SHP77 (cell line): ENCODE data around the gene ARHGEF26.

Source experiments
- DNase-seq, 2 experiments: peaks; one replicate each; lab custom pipeline; 2025; lab: John Stamatoyannopoulos, UW

Gene ARHGEF26

DNA sequence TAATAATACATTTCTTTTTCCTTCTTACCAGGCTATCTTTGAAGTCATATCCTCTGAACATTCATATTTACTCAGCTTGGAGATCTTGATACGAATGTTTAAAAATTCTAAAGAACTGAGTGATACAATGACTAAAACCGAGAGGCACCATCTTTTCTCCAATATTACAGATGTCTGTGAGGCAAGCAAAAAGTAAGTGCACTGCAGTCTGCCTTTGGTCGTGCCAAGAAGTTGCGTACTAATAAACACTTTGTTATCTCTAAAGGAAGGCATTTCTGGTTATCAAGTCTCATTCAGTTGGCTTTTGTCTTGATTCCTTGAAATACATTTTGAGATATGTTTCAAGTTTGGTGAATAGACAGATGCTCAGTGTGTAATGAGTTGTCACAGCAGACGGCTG is 31.6 kb downstream of the ARHGEF26 start:
- no peak for DNase-seq

DNA sequence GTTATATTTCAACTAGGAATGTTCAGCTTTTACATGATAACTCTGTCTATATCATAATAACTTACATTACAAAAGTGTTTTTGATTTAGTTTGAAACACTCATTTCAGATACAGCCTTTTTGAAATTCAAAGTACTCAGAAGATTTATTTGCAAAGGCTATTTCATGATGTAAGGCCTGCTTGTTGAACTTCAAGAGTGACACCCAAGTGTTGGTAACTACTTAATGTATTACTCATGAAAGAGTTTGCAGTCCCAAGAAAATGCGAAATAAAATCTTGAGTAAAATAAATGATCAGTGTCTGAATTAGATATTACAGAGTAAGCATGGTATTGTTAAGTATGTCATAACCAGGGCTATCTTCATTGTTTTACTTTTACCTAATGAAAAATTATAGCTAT is 35.3 kb downstream of the ARHGEF26 start:
- no peak for DNase-seq

DNA sequence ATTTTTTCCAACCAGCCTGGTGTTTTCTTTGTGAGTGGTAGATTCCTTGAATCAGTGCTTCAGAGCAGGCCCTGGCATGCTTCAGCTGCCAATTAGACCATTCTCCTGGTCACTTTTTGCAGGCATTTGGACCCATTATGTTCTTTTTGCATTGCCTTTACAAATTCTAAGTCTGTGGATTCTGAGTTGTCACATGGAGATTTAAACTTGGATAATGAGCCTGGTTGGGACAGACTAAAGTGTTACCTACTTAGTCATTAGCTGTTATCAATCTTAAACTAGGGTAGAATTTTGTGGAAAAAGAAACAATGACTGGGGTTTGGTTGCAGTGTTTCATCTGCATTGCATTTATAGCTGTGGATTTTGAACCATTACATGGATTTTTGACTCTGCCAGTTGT is 40.6 kb downstream of the ARHGEF26 start:
- no peak for DNase-seq

DNA sequence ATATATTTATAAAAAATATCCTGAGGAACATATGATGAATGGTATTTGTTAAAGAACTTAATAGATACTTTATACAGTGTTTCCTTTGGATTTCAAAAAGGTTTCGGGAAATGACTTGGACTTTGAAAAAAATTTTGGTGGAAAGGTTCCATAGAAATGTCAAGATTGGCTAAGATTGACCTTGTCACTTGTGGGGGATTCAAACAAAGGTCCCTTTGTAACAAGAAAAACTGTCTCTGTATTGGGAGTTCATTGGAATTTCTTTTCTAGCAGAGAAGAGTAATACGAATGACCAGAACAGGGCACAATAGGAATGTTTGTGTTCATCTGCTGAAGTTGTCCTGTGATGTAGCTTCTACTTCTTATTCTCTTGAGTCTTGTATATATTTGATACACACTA is 43.2 kb downstream of the ARHGEF26 start:
- DNase-seq: no peak

DNA sequence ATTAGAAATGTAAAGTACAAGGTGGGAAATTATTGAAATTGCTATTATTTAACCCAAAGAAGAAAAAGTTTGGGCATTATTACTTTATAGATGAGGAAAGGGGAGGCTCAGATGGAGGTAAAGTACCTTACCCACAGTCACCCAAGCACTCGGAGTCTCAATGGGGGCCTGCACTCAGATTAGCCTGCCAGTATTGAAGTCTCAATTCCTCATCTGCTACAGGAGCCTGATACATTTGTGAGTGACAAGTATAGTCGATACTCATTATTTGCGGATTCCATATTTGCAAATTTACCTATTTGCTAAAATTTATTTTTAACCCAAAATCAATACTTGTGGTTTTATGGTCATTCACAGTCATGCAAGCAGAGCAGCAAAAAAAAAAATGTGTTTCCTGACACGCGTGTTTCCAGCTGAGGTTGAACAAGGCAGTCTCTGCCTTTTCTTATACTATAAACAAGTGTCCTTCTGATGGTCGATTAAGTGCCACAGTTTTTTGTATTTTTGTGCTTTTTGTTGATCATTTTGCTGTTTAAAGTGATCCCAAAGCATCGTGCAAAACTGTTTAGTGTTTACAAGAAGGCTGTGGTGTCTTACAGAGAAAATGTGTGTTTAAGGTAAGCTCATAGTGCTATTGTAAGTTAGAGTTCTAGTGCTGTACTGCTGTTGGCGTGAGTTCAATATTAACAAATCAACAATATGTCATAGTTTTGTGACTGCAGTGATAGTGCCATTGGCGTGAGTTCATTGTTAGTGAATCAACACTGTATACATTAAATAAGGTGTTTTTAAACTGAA is 48.0 kb downstream of the ARHGEF26 start:
- no peak for DNase-seq

DNA sequence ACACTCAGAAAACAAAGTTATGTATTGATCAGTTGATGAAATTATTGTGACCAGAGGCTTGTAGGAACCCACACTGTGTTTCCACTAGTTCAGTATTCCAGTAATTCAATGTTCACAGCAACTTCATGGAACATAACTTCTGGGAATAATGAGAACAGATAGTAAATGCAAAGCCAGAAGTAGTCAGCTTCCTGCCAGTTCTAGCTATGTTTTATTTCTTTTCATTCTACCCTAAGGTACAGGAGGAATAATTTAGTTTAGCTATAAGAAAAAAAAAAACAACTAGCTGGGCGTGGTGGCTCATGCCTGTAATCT is 48.6 kb downstream of the ARHGEF26 start:
- no peak for DNase-seq

DNA sequence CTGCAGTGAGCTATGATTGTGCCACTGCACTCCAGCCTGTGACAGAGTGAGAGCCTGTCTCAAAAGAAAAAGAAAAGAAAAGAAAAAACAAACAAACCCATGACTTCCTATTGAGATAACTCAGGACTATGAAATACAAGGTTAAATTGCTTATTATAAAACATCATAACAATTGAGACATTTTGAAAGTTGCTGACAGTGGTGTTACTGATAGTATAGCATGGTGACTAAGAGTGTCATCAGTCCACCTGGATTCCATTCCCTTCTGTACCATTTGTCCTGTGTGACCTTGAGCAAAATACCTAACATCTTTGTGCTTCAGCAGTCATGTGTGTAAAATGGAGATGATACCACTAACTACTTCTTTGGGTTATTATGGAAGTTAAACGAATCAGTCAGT is 49.1 kb downstream of the ARHGEF26 start:
- DNase-seq: no peak

DNA sequence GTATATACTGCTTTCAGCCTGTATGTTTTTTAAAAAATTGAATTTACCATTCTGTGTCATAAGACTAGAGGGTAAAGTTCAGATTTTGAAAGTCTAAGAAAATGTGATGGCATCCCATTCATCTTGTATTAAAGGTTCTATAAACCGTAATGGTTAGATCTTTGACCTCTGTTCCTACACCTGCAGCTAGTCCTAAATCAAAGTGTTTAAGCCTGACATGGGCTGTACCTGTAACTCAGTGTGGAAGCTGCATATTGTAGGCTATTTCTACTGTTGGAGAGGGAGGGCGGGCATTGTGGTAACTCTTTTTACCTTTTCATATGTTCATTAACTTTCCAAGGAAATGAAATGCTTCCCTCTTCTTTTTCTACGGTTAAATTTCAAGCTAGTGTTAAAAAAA is 53.9 kb downstream of the ARHGEF26 start:
- no peak for DNase-seq

DNA sequence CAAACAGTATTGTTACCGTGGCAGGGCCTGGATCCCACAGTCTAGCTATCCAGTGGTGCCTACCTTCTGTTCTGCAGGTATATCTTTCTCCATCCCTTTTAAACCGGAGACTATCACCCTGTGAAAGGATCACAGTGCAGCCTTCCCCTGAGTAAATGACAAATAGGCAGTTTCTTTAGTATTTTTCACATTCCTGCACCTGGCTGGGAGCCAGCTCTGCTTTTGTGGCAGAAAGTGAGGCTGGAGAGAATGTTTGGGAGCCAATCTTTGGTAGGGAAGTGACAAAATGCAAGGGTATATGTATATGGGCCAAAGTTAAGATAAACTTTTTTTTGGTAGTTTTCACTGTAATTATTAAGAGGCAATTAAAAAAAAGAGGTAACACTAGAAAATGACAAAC is 54.8 kb downstream of the ARHGEF26 start:
- no peak for DNase-seq

DNA sequence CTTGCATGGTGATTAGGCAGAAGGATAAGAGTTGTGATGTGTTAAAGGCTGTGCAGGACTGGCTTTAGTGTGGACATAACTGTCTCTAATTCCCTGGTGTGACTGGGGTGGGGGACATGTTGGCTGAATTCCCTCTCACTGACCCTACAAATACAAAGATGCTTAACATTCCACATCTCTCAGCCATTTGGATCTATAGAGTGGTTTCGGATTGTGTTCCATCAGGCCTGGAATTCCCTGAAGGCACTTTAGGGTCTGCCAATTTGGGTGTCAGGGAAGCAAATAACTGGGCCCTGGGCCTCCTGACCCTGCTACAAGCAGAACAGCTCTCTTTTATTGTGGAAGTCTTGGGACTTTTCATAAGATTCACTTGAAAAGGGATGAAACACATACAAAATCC is 56.2 kb downstream of the ARHGEF26 start:
- no peak for DNase-seq

DNA sequence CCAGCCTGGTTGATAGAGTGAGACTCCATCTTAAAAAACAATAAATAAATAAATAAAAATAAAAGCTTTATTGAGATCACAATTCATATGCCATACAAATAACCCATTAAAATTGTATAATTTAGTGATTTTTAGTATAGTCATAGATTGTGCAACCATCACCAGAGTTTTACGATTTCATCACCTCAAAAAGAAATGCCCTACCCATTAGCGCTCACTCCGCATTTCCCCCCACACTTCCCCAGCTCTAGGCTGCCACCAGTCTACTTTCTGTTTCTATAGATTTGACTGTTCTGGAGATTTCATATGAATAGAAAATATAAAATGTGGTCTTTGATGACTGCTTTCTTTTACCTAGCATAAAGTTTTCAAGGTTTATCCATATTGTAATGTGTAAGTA is 57.0 kb downstream of the ARHGEF26 start:
- no peak for DNase-seq

DNA sequence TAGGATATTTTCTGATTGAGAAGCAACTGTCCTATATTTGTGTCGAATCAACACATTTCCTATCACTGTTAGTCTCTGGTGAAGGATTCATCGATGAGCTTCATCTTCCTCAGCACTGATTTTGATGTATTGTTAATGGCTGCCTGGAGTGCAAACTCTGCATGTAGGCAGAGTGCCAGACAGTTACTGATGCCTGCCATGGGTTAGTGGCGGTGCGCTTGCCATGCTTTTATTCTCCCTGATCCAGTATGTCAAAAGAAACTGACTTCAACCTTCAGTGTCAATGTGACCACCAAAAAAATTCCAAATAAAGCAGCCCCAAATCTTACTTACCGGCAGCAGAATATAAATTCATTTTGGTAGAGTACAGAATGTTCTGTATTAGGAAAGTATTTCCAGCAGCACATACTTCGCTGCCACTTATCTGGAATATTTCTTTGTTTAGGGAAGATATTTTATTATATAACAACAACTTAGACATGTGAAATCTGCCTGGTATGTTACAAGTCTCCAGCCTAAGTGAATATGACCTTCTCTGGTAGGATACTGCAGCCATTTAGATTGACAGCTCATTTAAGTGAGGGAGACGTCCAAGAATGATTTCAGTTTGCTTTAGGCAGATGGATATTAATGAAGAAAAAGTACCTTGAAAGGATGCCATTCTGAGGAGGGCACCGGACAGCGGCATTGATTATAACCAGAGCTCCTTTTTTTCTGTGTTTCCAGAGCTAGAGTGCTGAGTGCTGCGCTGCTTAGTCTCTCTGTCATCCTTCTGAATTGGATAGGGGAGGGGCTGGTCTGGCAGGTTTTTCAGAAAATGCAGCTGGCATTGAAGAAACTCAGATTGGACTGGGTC is 59.9 kb downstream of the ARHGEF26 start:
- no peak for DNase-seq

DNA sequence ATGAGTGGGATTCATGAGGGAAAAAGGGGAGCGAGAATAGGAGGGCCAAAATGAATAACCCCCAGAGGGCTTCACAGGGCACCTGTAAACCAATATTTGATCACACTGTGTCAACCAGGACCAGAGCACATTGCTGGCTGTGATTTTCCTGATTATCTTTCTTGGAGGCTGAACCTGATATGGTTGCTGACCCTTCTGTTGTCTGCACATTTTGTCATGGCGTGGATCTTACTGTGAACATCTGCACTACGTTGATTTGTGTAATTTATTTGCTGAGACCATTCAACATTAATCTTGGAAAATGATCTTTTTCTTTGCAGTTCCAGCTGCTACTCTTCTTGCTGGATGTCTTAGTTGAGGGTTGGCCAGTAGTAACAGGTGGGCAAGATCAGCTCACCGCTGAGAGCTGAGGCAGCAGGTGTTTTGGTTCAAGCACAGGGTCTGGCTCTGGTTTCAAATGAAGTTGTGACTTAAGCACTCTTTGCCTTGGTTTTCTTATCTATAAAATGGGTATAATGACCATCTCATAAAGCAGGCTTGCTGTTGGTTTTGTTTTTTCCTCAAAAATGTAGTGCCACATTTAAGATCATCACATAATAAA is 61.2 kb downstream of the ARHGEF26 start:
- DNase-seq: no peak

DNA sequence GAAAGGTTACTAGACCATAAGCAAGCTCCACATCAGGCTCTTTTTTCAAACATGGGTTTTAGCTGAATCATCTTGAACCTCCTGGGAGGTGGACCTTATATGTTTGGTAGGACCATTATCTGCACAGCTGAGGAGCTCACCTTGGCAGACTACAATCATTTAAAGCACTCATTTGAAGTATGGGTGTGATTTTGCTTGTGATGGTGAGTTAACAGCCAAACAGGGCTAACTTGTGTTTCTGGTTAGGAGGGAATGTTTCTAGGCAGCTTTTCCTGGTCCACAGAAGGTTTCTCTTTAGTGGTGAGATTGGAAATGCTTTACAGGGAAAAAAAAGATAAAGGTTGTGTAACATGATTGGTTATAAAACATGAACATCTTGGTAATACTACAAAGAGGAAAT is 61.8 kb downstream of the ARHGEF26 start:
- no peak for DNase-seq

DNA sequence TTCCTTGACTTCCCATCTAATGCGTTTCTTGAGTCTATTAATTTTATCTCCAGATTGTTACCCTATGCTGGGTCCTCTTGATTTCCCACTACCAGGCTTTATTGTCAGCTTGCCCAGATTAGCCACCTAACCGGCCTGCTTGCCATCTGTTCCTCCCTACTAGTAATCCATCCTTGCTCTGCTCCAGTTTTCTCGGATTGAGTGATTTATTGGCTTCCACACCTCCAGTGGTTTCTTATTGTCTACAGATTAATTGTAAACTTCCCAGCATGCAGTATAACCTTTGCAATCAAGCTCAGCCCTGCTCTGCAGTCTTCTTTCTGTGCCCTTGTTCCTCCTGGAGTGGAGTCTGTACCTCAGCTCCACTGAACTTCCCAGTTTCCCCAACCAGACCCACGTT is 63.4 kb downstream of the ARHGEF26 start:
- DNase-seq: no peak

DNA sequence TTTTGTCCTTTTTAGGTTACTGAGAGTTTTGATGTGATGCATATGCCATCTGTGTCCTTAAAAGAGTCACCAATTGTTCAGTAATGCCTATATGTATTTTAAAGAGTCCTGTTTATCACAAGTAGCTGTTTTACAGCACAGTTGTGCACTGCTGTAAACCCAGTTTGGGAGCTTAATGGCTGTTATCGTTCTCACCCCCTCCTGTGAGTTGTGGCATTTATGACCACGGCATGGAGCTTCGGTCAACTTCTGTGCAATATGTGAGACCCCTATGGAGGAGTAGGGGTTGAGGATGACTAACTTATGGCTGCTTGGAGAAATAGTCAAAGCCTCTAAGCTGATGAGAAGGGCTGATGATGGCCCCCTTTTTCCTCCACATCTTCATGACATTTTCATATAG is 67.2 kb downstream of the ARHGEF26 start:
- no peak for DNase-seq

DNA sequence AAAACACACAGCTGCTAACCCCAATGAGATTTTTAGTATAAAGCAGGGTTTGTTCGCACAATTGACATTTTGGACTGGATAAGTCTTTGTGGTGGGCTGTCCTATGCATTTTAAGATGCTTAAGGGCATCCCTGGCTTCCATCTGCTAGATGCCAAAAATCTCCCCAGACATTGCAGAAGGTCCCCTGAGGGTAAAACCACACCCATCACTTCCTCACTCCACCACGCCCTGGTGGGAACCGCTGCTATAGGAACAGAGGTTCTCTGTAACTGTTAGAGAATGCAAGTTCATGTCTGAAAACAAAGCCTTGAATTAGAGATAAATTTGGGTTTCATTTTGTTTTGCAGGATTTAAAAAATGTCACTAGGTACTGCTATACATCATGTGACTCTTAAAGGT is 67.7 kb downstream of the ARHGEF26 start:
- DNase-seq: no peak

DNA sequence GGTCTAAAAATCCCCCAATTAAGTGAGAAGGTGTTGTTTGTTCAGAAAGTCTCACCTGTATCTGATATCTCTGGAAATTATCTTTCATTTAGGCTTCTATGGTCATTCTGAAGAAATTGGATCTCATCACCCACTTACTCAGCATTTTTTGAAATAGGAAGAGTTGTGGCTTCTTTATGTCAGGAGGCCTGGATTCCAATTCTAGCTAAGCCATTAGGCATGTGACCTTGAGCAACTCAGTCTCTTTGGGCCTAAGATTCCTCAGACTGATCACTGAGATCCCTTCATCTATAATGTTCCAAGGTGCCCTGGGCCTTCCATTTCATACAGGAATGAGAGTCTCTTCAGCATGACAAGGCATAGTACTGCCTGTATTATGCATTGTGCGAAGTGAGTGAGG is 70.3 kb downstream of the ARHGEF26 start:
- DNase-seq: no peak

DNA sequence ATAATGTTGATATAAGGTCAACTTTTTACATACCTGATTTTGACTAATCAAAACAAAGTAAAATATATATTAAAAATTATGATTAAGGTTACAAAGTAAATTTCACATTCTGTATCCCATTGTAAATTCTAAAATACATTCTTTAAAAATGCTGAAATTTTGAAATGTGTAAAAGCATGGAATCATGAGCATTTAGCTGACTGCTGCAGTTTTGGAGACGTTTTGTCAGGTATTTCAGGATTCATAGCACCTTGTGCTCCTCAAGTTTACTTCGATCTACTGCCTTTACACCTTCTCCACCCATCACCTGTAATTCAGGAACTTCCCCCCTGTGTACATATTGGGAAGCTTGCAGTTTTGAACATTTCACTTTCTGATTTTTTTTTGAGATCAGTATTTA is 71.0 kb downstream of the ARHGEF26 start:
- DNase-seq: no peak

DNA sequence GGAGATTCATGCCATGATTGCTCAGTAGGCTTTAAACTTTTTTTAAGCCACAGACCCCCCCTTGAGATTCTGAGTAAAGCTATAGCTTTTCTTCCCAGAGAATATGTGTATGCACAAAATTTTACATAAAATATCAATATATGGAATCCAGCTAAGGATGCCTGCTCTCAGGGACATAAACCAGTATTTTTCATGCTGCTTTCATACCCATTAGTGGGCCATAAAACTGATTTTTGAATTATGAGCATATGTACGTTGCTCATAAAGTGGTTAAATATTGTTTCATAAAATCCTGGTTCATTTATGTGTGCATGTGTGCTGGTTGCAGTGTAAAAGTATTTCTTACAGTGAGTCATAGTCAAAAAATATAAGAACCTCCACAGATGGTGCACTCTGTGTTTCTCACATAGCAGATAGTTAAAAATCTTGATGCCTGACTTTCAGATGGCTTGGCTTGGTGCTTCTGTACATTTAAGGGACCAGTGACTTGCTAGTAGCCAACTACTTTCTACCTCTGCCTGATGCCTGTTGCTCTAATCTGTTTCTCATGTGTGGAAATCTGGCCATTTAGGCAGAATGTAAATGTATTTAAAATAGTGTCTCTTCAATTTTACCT is 71.9 kb downstream of the ARHGEF26 start:
- DNase-seq: no peak

DNA sequence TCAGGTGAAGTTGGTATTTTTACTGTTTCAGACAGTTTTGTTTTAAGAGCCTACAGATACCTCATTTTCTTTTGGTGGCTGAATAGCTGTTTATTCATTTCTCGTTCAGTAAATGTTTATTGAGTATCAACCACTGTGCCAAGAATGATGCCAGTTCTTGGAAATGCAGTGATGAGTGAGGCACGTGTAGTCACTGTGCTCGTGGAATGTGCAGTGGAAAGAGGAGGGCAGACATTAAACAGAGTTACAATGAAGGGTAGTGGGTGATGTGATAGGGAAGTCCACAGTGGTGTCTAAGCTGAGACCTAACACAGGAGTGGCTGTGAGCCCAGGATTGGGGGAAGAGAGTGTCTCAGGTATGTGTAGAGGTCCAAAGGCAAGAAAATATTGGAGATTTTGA is 73.7 kb downstream of the ARHGEF26 start:
- no peak for DNase-seq

DNA sequence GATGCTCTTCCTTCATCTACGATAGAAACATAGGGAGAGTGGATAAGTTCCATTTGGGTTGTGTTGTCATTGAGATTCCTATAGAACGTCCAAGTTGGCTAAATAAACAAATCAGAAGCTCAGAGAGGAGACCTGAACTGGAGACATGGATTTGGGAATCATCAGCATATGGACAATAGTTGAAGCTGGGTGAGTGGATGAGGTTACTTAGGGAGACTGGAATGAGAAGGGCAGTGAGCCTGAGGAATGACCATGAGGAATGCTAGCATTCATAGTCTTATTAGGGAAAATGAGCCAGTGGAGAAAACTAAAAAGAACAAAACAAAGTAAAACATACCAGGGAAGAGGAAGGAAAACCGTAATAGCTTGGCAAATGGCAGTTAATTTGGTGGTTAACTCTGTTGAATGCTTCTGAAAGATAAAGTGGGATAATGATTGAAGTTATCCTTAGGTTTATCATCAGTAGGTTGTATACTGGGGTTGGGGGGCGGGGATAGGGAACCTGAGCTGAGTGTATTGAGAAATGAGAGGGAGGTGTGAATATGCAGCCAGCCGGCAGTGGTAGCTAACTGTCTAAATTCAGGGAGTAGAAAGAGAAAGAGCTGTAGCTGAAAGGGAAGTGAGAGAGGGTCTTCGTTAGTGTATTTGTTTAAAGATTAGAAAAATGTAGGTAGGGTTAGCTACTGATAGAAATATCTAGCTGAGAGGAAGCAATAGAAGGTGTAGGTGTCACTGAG is 74.6 kb downstream of the ARHGEF26 start:
- no peak for DNase-seq
